ENCODE measurements around the gene TSPAN4.

- no peak for TF ChIP-seq SUZ12 (IDR thresholded peaks at IDR 0.05; ENCODE audit: extremely low read depth, insufficient read depth, insufficient read length)
- TF ChIP-seq YY1 (IDR thresholded peaks at IDR 0.05; ENCODE audit: insufficient read depth, insufficient read length) = no peak
- no peak for TF ChIP-seq ZNF274 (IDR thresholded peaks at IDR 0.05; ENCODE audit: low read depth, low read length)
Observed at GRCh38 chr11:844693-845644, 2.3 kb downstream of the TSPAN4 start.

Measured in NT2/D1 (cell line).